Metanephros (tissue), 1 donor: Measurements from ENCODE around the gene OR5M8. TPM values are rescaled to one million over a fixed set of nuclear protein-coding genes. Genes with fewer than 3 reads are reported as not detected.

Experiments
- total RNA-seq: library from RNA; depleted of rRNA; stranded (reverse); fragments of >200 nt; gene quantifications from one replicate; pipeline ENCODE4 v1.2.3, GENCODE V29; 2014

OR5M8 gene
- not detected for total RNA-seq

DNA sequence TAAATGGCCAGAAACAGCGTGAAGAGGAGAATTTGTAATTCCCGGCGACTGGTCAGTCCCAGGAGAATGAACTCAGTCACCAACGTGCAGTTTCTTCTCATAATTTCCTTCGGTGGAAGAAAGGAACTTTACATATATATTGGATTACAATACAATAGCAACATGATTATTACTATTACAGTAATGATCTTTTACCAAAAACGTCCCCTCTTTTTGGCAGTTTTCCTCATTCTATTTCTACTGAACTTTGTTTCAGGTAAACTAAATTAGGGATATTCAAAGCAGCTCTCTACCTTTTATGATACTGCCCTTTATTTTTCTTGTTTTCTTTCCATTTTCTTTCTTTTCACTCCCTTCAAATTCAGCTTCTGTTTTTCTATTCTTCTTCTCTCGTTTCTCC is at the start of gene OR5M8:
TSS of gene OR5M8 (minus strand) at position 101 of the 400 bp plus-strand sequence. CDS start at position 101, 0 bp downstream.

DNA sequence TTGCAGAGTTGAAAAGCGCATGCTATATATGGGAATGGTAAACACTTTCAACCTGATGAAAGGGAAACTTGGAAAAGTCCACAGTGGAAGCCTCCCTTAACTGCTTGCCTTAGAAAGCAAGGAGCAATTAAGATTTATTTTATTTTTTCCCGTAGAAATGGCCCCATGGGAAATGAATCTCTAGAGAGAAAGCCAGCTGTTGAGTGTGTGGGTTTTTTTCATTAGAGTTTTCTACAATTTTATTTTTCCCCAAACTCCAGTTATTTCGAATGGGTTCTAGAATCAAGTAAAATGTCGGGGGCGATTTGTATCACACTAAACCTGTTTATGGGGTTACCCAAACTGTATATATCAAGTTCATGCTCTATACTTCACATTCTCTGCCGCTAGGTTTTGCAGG is 17.9 kb downstream of the OR5M8 start, which contains the start of gene OR5M3:
TSS of gene OR5M3 (minus strand) at position 101 of the 400 bp plus-strand sequence. CDS start 2,855 bp downstream, outside the sequence.

Other genes starting within 250 kb of the OR5M8 start
- not detected for gene OR5T3, start 239.1 kb downstream of the OR5M8 start, total RNA-seq
- not detected for gene OR5T1, start 217.2 kb downstream of the OR5M8 start, total RNA-seq
- gene OR8H1, start 199.1 kb downstream of the OR5M8 start, total RNA-seq = not detected
- not detected for gene OR8K3, start 176.2 kb downstream of the OR5M8 start, total RNA-seq
- not detected for gene OR8K1, start 145.3 kb downstream of the OR5M8 start, total RNA-seq
- gene OR8J1, start 137.1 kb downstream of the OR5M8 start, total RNA-seq = not detected
- gene OR8U1, start 115.7 kb downstream of the OR5M8 start, total RNA-seq = not detected
- gene OR5AL1, start 78.7 kb downstream of the OR5M8 start, total RNA-seq = not detected
- not detected for gene OR5M3, start 18.0 kb downstream of the OR5M8 start, total RNA-seq
- not detected for gene OR5M11, start 51.9 kb upstream of the OR5M8 start, total RNA-seq
- gene OR5M10, start 86.4 kb upstream of the OR5M8 start, total RNA-seq = not detected
- gene OR5M1, start 123.5 kb upstream of the OR5M8 start, total RNA-seq = not detected
- gene OR5AP2, start 151.1 kb upstream of the OR5M8 start, total RNA-seq = not detected
- not detected for gene OR5AR1, start 172.3 kb upstream of the OR5M8 start, total RNA-seq
- gene OR9G1, start 207.7 kb upstream of the OR5M8 start, total RNA-seq = not detected